ENCODE results near the gene CTCFL.

The CTCFL gene

GRCh38 chr20:57500962-57501361 is 24.0 kb downstream of the CTCFL start:
- H3K4me3 ChIP-seq (ENCODE audit: low read depth, low read length): no peak overlapping the region
- DNase-seq (ENCODE audit: low read depth): no peak
- no peak for TF ChIP-seq CTCF (conservative IDR thresholded peaks at IDR 0.05; ENCODE audit: low read depth, low read length)

GRCh38 chr20:57500235-57500634 is 24.7 kb downstream of the CTCFL start:
- TF ChIP-seq CTCF (conservative IDR thresholded peaks at IDR 0.05; ENCODE audit: low read depth, low read length): no peak
- no peak for DNase-seq (ENCODE audit: low read depth)
- H3K4me3 ChIP-seq (ENCODE audit: low read depth, low read length): no peak overlapping the region

DNA sequence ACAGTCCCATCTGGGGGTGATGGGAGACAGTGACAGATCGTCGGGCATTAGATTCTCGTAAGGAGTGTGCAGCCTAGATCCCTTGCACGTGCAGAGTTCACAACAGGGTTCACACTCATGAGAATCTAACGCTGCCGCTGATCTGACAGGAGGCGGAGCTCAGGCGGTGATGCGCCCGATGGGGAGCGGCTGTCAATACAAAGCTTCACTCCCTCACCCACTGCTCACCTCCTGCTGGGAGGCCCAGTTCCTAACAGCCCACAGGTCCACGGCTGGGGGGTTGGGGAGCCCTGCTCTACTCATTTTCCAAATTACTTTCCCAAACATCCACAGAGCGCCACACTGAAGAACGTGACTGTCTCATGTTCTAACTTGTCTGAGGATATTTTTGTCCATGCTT is 25.3 kb downstream of the CTCFL start:
- no peak overlapping the region for H3K4me3 ChIP-seq (ENCODE audit: low read depth, low read length)
- no peak for DNase-seq (ENCODE audit: low read depth)
- TF ChIP-seq CTCF (conservative IDR thresholded peaks at IDR 0.05; ENCODE audit: low read depth, low read length): no peak

DNA sequence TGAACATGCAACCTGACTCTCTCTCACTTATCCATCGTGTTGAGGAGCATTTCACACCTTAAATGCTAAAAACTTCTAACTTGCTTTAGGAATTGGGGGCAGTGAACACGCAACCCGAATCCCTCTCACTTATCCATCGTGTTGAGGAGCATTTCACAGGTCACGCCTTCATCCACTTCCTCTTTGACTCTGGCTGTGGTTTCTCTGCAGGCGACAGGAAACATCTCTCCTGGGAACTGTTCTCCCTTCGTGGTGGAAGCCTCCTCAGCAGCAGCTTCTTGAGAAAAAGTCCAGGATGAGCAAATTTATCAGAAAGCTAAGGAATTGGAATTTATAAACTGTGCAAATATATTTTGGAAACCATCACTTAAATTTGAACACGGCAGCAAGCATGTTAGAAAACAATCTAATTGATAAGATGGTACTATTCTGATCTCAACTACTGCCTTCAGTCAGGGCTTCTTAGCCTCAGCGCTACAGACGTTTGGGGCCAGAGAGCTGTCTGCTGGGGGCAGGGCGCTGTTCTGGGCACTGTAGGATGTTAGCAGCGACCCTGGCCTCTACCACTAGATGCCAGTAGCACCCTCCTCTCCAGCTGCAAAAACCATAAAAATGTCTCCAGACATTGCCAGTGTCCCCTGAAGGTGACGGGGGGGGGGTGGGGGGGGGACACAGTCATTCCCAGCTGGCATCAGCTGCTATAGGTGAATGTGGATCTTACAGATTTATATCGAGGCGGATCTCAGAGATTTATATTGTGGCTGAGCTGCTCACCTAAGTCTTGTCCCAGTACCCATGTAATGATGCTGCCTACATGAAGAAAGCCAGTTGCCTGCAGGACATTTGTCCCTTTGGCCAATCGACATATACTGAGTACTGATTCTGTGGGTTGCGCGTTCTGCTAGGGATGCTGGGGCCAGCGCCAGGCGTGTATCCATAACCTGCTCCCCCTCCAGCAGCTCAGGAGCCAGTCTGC is 26.2 kb downstream of the CTCFL start:
- peak; percentile 46 for TF ChIP-seq CTCF (conservative IDR thresholded peaks at IDR 0.05; ENCODE audit: low read depth, low read length)
- peak; percentile 23 for DNase-seq (ENCODE audit: low read depth)
- no peak overlapping the region for H3K4me3 ChIP-seq (ENCODE audit: low read depth, low read length)

- TF ChIP-seq CTCF (conservative IDR thresholded peaks at IDR 0.05; ENCODE audit: low read depth, low read length): no peak
- no peak overlapping the region for H3K4me3 ChIP-seq (ENCODE audit: low read depth, low read length)
- DNase-seq (ENCODE audit: low read depth): no peak
These were observed 28.3 kb downstream of the CTCFL start for GRCh38 chr20:57496592-57496991.

DNA sequence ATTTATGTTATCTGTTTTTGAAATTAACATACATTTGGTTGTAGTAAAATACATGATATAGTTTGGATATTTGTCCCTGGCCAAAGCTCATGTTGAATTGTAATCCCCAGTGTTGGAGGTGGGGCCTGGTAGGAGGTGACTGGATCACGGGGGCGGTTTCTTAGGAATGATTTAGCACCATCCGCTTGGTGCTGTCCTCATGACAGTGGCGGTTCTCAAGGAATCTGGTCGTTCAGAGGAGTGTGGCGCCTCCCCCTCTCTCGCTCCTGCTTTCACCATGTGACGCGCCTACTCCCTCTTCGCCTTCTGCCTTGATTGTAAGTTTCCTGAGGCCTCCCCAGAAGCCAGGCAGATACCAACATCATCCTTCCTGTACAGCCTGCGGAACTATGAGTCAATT is 29.0 kb downstream of the CTCFL start:
- no peak overlapping the region for H3K4me3 ChIP-seq (ENCODE audit: low read depth, low read length)
- TF ChIP-seq CTCF (conservative IDR thresholded peaks at IDR 0.05; ENCODE audit: low read depth, low read length): no peak
- DNase-seq (ENCODE audit: low read depth): no peak

Data from choroid plexus epithelial cell (primary cell).